Stimulated activated CD8-positive, alpha-beta memory T cell treated with anti-CD3 and anti-CD28 coated beads, Interleukin-7, amount 100 ng/mL, for 1 hour (primary cell): ENCODE measurements around the gene GGA1.
"Not testable (repeated sequence)": the region's sequence is repeated elsewhere in the genome, so short reads cannot be mapped to it uniquely, and the experiment has no call there.

Experiments
- DNase-seq, 2 donors: peaks; one replicate each; pipeline ENCODE4 v3.0.0-alpha.2; 2020; ENCODE audit warnings: low read depth in 2 of 2

GGA1 gene

GRCh38 chr22:37609240-37610152, 862 bp downstream of the GGA1 start:
- no peak for DNase-seq

GRCh38 chr22:37610153-37610475, 1.5 kb downstream of the GGA1 start:
- not testable (repeated sequence) for DNase-seq

GRCh38 chr22:37610480-37611129, 2.0 kb downstream of the GGA1 start:
- no peak for DNase-seq

- DNase-seq = no peak
These were observed 2.6 kb downstream of the GGA1 start for GRCh38 chr22:37611207-37611606.

- DNase-seq = no peak
These were observed 7.8 kb downstream of the GGA1 start for GRCh38 chr22:37616201-37617083.

GRCh38 chr22:37617431-37617830, 8.8 kb downstream of the GGA1 start:
- DNase-seq = no peak

- no peak for DNase-seq
These were observed 9.5 kb downstream of the GGA1 start for GRCh38 chr22:37618072-37618656.

- DNase-seq = no peak
These were observed 10.0 kb downstream of the GGA1 start for GRCh38 chr22:37618674-37619073.

GRCh38 chr22:37619991-37620390, 11.4 kb downstream of the GGA1 start:
- DNase-seq = no peak

- no peak for DNase-seq
These were observed 12.8 kb downstream of the GGA1 start for GRCh38 chr22:37621352-37621860.

GRCh38 chr22:37623075-37624016, 14.7 kb downstream of the GGA1 start:
- peak; percentile 53 to 67 for DNase-seq

- DNase-seq = no peak
These were observed 15.4 kb downstream of the GGA1 start for GRCh38 chr22:37624017-37624365.

- no peak for DNase-seq
These were observed 16.2 kb downstream of the GGA1 start for GRCh38 chr22:37624876-37625275.

- DNase-seq = no peak
These were observed 17.1 kb downstream of the GGA1 start for GRCh38 chr22:37625737-37626136.

- no peak for DNase-seq
These were observed 17.5 kb downstream of the GGA1 start for GRCh38 chr22:37626144-37626543.

GRCh38 chr22:37626556-37627075, 18.0 kb downstream of the GGA1 start:
- no peak for DNase-seq

GRCh38 chr22:37627121-37627520, 18.5 kb downstream of the GGA1 start:
- no peak for DNase-seq

GRCh38 chr22:37627545-37627944, 18.9 kb downstream of the GGA1 start:
- DNase-seq = no peak

- no peak for DNase-seq
These were observed 20.2 kb downstream of the GGA1 start for GRCh38 chr22:37628830-37629229.

- no peak for DNase-seq
These were observed 21.3 kb downstream of the GGA1 start for GRCh38 chr22:37629928-37630327.
